ENCODE measurements around the gene EFNA4. TPM values are rescaled to one million over a fixed set of nuclear protein-coding genes. Genes with fewer than 3 reads are reported as not detected.

Gene EFNA4
- polyA plus RNA-seq, 1 of the 3 experiments (the other 2 are of a cell fraction), result 17.7 TPM

GRCh38 chr1:155080312-155081228 is 17.0 kb downstream of the EFNA4 start (continued):
- TF ChIP-seq SIN3A (IDR thresholded peaks at IDR 0.05; ENCODE audit: borderline replicate concordance, low read depth, low read length), result no peak
- peak; percentile 83 for TF ChIP-seq RCOR1 (IDR thresholded peaks at IDR 0.05; ENCODE audit: low read length)
- no peak; the same call in 1 of the 2 replicates for TF ChIP-seq IRF3 (IDR thresholded peaks at IDR 0.05; ENCODE audit: low read depth, low read length)
- no peak for TF ChIP-seq SMC3 (IDR thresholded peaks at IDR 0.05; ENCODE audit: low read depth, low read length)
- no peak for TF ChIP-seq EP300 (IDR thresholded peaks at IDR 0.05; ENCODE audit: borderline replicate concordance in 1 of 2, low read depth in 1 of 2, low read length in 1 of 2)
- TF ChIP-seq CHD2 (IDR thresholded peaks at IDR 0.05; ENCODE audit: low read length, partially characterized antibody), result no peak
- TF ChIP-seq YY1 (IDR thresholded peaks at IDR 0.05; ENCODE audit: low read depth), result no peak
- no peak for TF ChIP-seq TEAD4 (IDR thresholded peaks at IDR 0.05; ENCODE audit: borderline replicate concordance, insufficient read depth)
- TF ChIP-seq CTCF (IDR thresholded peaks at IDR 0.05), result no peak
- no peak for TF ChIP-seq RAD21 (IDR thresholded peaks at IDR 0.05; ENCODE audit: low read length)
- TF ChIP-seq POLR2AphosphoS5 (IDR thresholded peaks at IDR 0.05; ENCODE audit: low read depth, low read length), result no peak
- no peak for TF ChIP-seq FOSL2 (IDR thresholded peaks at IDR 0.05; ENCODE audit: borderline replicate concordance, low read depth)
- TF ChIP-seq USF2 (IDR thresholded peaks at IDR 0.05; ENCODE audit: borderline replicate concordance, low read depth, low read length), result peak; percentile 97
- TF ChIP-seq USF1 (IDR thresholded peaks at IDR 0.05; ENCODE audit: borderline replicate concordance, low read depth), result peak; percentile 92
- TF ChIP-seq REST (IDR thresholded peaks at IDR 0.05; ENCODE audit: low read depth, low read length), result no peak
